Tibial artery (tissue), 4 donors: ENCODE results near the gene TRIM28.

Source experiments
- DNase-seq, 2 donors: peaks; one replicate each; pipeline ENCODE4 v3.0.0-alpha.2; 2019
- H3K27ac ChIP-seq, 2 donors: fragments of 200-600 bp; sonication (generic) in 1 of 2; 1 replicate in 1 of 2; 2 replicates in 1 of 2; pipeline ENCODE4 v1.5.1; 2018 to 2019; ENCODE audit warnings: mild to moderate bottlenecking in 1 of 2
- H3K27me3 ChIP-seq, 2 donors: fragments of 200-600 bp; sonication (generic) in 1 of 2; one replicate each; pipeline versions ENCODE4 v1.5.1 to v1.6.0; 2016 to 2019
- H3K36me3 ChIP-seq, 3 donors: fragments of 200-600 bp; sonication (generic) in 2 of 3; one replicate each; pipeline ENCODE4 v1.5.1; 2016 to 2019; ENCODE audit warnings: mild to moderate bottlenecking in 2 of 3
- H3K4me1 ChIP-seq, 4 donors: fragments of 200-600 bp; sonication (generic) in 2 of 4; 1 replicate in 3 of 4; 2 replicates in 1 of 4; pipeline ENCODE4 v1.5.1; 2016 to 2019
- H3K4me3 ChIP-seq, 2 donors: fragments of 200-600 bp; sonication (generic) in 1 of 2; 1 replicate in 1 of 2; 2 replicates in 1 of 2; pipeline ENCODE4 v1.5.1; 2018 to 2019; ENCODE audit warnings: mild to moderate bottlenecking in 2 of 2
- H3K9me3 ChIP-seq, 3 donors: fragments of 200-600 bp; sonication (generic) in 1 of 3; one replicate each; pipeline ENCODE4 v1.5.1; 2016 to 2019
- CTCF ChIP-seq, 2 experiments: fragments of 200-600 bp in 1 of 2; fragments of 450-650 bp in 1 of 2; IDR thresholded peaks; one replicate each; pipeline ENCODE4 v1.5.1; 2017 to 2019; ENCODE audit warnings: antibody characterized with exemption in 2 of 2, mild to moderate bottlenecking in 1 of 2, moderate library complexity in 1 of 2
- intact Hi-C: fragments of 100-400 bp; cut with DNase I; formaldehyde crosslinking; loops from one replicate; pipeline ENCODE4 v1.15.0; 2023; ENCODE audit warnings: low total_unique reads

The TRIM28 gene

GRCh38 chr19:58509731-58510083 lies 34.2 kb upstream of the TRIM28 start:
- Histone ChIP-seq H3K9me3 (no peaks in the 10 kb centered on the region), H3K27me3 (no peaks in the 10 kb centered on the region), H3K4me1 (peaks cover 0 to 16% (median 12%) of the 10 kb centered on the region in 4 donors), H3K4me3 (no peak overlapping the region), H3K36me3 (peaks cover 0 to 6% (median 0%) of the 10 kb centered on the region in 3 donors), H3K27ac (no peak overlapping the region)
- DNase-seq: no peak
- TF ChIP-seq CTCF (IDR thresholded peaks at IDR 0.05): no peak
- intact Hi-C loops: no loop called here

- Histone ChIP-seq H3K36me3 (peaks cover 0 to 9% (median 0%) of the 10 kb centered on the region in 3 donors), H3K4me1 (peaks cover 0 to 20% (median 14%) of the 10 kb centered on the region in 4 donors), H3K27ac (no peak overlapping the region), H3K9me3 (no peaks in the 10 kb centered on the region), H3K4me3 (no peak overlapping the region), H3K27me3 (no peaks in the 10 kb centered on the region)
- no peak for DNase-seq
- intact Hi-C loops: no loop called here
- TF ChIP-seq CTCF (IDR thresholded peaks at IDR 0.05): no peak
Observed at GRCh38 chr19:58510084-58510862, 33.6 kb upstream of the TRIM28 start.

- no peak within 1 kb of the TSS for H3K27ac ChIP-seq
- H3K36me3 ChIP-seq: peaks cover 7 to 22% (median 8%) of the 10 kb centered on the region in 3 donors
- H3K9me3 ChIP-seq: no peaks in the 10 kb centered on the region
- intact Hi-C loops: no loop called here
- H3K4me1 ChIP-seq: peaks cover 0 to 31% (median 19%) of the 10 kb centered on the region in 4 donors
- no peak for DNase-seq
- no peak within 1 kb of the TSS for H3K4me3 ChIP-seq
- H3K27me3 ChIP-seq: no peaks in the 10 kb centered on the region
- no peak for TF ChIP-seq CTCF (IDR thresholded peaks at IDR 0.05)
Observed at GRCh38 chr19:58511353-58512208, 32.3 kb upstream of the TRIM28 start, which contains the start of gene SLC27A5. TSS of gene SLC27A5 (minus strand) at chr19:58511992. CDS start at chr19:58511955, 37 bp downstream.

- TF ChIP-seq CTCF (IDR thresholded peaks at IDR 0.05): no peak
- H3K27ac ChIP-seq: peak overlapping the region; percentile 24 to 48
- peaks cover 15 to 31% (median 17%) of the 10 kb centered on the region in 3 donors for H3K36me3 ChIP-seq
- no peaks in the 10 kb centered on the region for H3K9me3 ChIP-seq
- peaks cover 9 to 48% (median 31%) of the 10 kb centered on the region in 4 donors for H3K4me1 ChIP-seq
- intact Hi-C loops: no loop called here
- DNase-seq: no peak
- H3K4me3 ChIP-seq: no peak overlapping the region
- no peaks in the 10 kb centered on the region for H3K27me3 ChIP-seq
Observed at GRCh38 chr19:58513213-58513693, 30.6 kb upstream of the TRIM28 start.

- peak; percentile 51 to 84 for DNase-seq
- Histone ChIP-seq H3K9me3 (no peaks in the 10 kb centered on the region), H3K4me3 (peak overlapping the region; percentile 41 to 45), H3K27ac (peak overlapping the region; percentile 24 to 48), H3K36me3 (peaks cover 15 to 31% (median 17%) of the 10 kb centered on the region in 3 donors), H3K27me3 (no peaks in the 10 kb centered on the region), H3K4me1 (peaks cover 16 to 55% (median 38%) of the 10 kb centered on the region in 4 donors)
- peak; percentile 72 to 73 for TF ChIP-seq CTCF (IDR thresholded peaks at IDR 0.05)
- intact Hi-C loops: no loop called here
Observed at GRCh38 chr19:58513694-58514563, 29.9 kb upstream of the TRIM28 start.
